GM12878 (cell line): ENCODE results near the gene TBC1D25. TPM values are rescaled to one million over a fixed set of nuclear protein-coding genes. Genes with fewer than 3 reads are reported as not detected.

ENCODE experiments used
- CBFB ChIP-seq: IDR thresholded peaks from 2 replicates; pipeline ENCODE4 v1.6.1; 2016; ENCODE audit warnings: antibody characterized with exemption, low read depth
- CHD2 ChIP-seq: IDR thresholded peaks from 2 replicates; pipeline ENCODE4 v1.6.1; 2011; ENCODE audit warnings: low read depth, low read length, improper control_type of control experiment, borderline replicate concordance
- FOXM1 ChIP-seq: IDR thresholded peaks from 2 replicates; pipeline ENCODE4 v1.6.1; 2012; ENCODE audit warnings: low read depth, mild to moderate bottlenecking, inconsistent platforms, low read length, moderate library complexity
- IKZF1 ChIP-seq: fragments of 450-650 bp; conservative IDR thresholded peaks from 2 replicates; pipeline ENCODE4 v1.6.1; 2017; ENCODE audit warnings: antibody characterized with exemption, mild to moderate bottlenecking
- JUND ChIP-seq: IDR thresholded peaks from 2 replicates; pipeline ENCODE4 v1.6.1; 2012; ENCODE audit warnings: low read depth, mild to moderate bottlenecking, low read length, improper control_type of control experiment, moderate library complexity
- SMAD1 ChIP-seq: fragments of 450-650 bp; IDR thresholded peaks from 2 replicates; pipeline ENCODE4 v1.6.1; 2018; ENCODE audit warnings: mild to moderate bottlenecking, low read depth; ENCODE audit not compliant: partially characterized antibody
- TARDBP ChIP-seq: IDR thresholded peaks from 2 replicates; pipeline ENCODE4 v1.6.1; 2016; ENCODE audit warnings: borderline replicate concordance
- ZSCAN29 ChIP-seq: fragments of 450-650 bp; IDR thresholded peaks from 2 replicates; pipeline ENCODE4 v1.6.1; 2017; ENCODE audit warnings: mild to moderate bottlenecking, moderate library complexity
- polyA plus RNA-seq, 11 experiments: library from polyadenylated mRNA; depleted of rRNA in 4 of 11; unstranded in 6 of 11; stranded (reverse) in 5 of 11; fragments of >200 nt; fragmentation: Nextera tagmentation in 4 of 11; fragmentation: Illumina TruSeq in 1 of 11; extraction: Ambion mirVana in 4 of 11; extraction: Trizol in 1 of 11; gene quantifications; 1 replicate in 1 of 11; 2 replicates in 10 of 11; pipeline versions ENCODE4 v1.2.1 to v1.2.3, GENCODE V29; 2011 to 2016; ENCODE audit warnings: inconsistent platforms in 2 of 11, missing spikeins in 2 of 11, low read depth in 1 of 11
- total RNA-seq, 4 experiments: library from RNA; depleted of rRNA in 3 of 4; stranded (reverse); fragments of >200 nt in 3 of 4; fragmentation: Illumina TruSeq in 1 of 4; extraction: Trizol in 1 of 4; gene quantifications; 2 replicates each; pipeline versions ENCODE4 v1.2.1 to v1.2.3, GENCODE V29; 2013 to 2021
- TF ChIP-seq, protein P1 (sequence below): fragments of 450-650 bp; IDR thresholded peaks from 2 replicates; pipeline ENCODE4 v1.6.1; 2017; ENCODE audit warnings: mild to moderate bottlenecking, low read depth, inconsistent platforms; ENCODE audit not compliant: poor library complexity, severe bottlenecking
- TF ChIP-seq, protein P2 (sequence below): IDR thresholded peaks from 2 replicates; pipeline ENCODE4 v1.6.1; 2012; ENCODE audit warnings: low read depth, low read length, improper control_type of control experiment
- TF ChIP-seq, protein P3 (sequence below): IDR thresholded peaks from 2 replicates; pipeline ENCODE4 v1.6.1; 2012; ENCODE audit warnings: low read length, inconsistent platforms
- TF ChIP-seq, protein P4 (sequence below): IDR thresholded peaks from 2 replicates; pipeline ENCODE4 v1.6.1; 2011; ENCODE audit warnings: mild to moderate bottlenecking, low read depth, low read length, moderate library complexity; ENCODE audit not compliant: insufficient replicate concordance
- TF ChIP-seq, protein P5 (sequence below): fragments of 450-650 bp; IDR thresholded peaks from 2 replicates; pipeline ENCODE4 v1.6.1; 2017; ENCODE audit warnings: mild to moderate bottlenecking, moderate library complexity

The TBC1D25 gene
- total and polyA plus RNA-seq, 10 of the 15 experiments (the other 5 are each of a cell fraction or from before 2014, with no cell fraction given) = 0.79 to 17.3 (median 10.0) TPM

- TF ChIP-seq, protein P1, sequence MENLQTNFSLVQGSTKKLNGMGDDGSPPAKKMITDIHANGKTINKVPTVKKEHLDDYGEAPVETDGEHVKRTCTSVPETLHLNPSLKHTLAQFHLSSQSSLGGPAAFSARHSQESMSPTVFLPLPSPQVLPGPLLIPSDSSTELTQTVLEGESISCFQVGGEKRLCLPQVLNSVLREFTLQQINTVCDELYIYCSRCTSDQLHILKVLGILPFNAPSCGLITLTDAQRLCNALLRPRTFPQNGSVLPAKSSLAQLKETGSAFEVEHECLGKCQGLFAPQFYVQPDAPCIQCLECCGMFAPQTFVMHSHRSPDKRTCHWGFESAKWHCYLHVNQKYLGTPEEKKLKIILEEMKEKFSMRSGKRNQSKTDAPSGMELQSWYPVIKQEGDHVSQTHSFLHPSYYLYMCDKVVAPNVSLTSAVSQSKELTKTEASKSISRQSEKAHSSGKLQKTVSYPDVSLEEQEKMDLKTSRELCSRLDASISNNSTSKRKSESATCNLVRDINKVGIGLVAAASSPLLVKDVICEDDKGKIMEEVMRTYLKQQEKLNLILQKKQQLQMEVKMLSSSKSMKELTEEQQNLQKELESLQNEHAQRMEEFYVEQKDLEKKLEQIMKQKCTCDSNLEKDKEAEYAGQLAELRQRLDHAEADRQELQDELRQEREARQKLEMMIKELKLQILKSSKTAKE = peak; percentile 68
- TF ChIP-seq TARDBP (no peak), FOXM1 (peak; percentile 40; the same call in 1 of the 2 replicates), CBFB (peak; percentile 72; the same call in 1 of the 2 replicates), SMAD1 (no peak), IKZF1 (no peak), CHD2 (no peak), JUND (no peak), ZSCAN29 (no peak)
- TF ChIP-seq, protein P2, sequence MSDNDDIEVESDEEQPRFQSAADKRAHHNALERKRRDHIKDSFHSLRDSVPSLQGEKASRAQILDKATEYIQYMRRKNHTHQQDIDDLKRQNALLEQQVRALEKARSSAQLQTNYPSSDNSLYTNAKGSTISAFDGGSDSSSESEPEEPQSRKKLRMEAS = no peak
- TF ChIP-seq, protein P3, sequence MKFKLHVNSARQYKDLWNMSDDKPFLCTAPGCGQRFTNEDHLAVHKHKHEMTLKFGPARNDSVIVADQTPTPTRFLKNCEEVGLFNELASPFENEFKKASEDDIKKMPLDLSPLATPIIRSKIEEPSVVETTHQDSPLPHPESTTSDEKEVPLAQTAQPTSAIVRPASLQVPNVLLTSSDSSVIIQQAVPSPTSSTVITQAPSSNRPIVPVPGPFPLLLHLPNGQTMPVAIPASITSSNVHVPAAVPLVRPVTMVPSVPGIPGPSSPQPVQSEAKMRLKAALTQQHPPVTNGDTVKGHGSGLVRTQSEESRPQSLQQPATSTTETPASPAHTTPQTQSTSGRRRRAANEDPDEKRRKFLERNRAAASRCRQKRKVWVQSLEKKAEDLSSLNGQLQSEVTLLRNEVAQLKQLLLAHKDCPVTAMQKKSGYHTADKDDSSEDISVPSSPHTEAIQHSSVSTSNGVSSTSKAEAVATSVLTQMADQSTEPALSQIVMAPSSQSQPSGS = peak; percentile 45; the same call in 1 of the 2 replicates
- TF ChIP-seq, protein P4, sequence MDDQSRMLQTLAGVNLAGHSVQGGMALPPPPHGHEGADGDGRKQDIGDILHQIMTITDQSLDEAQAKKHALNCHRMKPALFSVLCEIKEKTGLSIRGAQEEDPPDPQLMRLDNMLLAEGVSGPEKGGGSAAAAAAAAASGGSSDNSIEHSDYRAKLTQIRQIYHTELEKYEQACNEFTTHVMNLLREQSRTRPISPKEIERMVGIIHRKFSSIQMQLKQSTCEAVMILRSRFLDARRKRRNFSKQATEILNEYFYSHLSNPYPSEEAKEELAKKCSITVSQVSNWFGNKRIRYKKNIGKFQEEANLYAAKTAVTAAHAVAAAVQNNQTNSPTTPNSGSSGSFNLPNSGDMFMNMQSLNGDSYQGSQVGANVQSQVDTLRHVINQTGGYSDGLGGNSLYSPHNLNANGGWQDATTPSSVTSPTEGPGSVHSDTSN = no peak
- TF ChIP-seq, protein P5, sequence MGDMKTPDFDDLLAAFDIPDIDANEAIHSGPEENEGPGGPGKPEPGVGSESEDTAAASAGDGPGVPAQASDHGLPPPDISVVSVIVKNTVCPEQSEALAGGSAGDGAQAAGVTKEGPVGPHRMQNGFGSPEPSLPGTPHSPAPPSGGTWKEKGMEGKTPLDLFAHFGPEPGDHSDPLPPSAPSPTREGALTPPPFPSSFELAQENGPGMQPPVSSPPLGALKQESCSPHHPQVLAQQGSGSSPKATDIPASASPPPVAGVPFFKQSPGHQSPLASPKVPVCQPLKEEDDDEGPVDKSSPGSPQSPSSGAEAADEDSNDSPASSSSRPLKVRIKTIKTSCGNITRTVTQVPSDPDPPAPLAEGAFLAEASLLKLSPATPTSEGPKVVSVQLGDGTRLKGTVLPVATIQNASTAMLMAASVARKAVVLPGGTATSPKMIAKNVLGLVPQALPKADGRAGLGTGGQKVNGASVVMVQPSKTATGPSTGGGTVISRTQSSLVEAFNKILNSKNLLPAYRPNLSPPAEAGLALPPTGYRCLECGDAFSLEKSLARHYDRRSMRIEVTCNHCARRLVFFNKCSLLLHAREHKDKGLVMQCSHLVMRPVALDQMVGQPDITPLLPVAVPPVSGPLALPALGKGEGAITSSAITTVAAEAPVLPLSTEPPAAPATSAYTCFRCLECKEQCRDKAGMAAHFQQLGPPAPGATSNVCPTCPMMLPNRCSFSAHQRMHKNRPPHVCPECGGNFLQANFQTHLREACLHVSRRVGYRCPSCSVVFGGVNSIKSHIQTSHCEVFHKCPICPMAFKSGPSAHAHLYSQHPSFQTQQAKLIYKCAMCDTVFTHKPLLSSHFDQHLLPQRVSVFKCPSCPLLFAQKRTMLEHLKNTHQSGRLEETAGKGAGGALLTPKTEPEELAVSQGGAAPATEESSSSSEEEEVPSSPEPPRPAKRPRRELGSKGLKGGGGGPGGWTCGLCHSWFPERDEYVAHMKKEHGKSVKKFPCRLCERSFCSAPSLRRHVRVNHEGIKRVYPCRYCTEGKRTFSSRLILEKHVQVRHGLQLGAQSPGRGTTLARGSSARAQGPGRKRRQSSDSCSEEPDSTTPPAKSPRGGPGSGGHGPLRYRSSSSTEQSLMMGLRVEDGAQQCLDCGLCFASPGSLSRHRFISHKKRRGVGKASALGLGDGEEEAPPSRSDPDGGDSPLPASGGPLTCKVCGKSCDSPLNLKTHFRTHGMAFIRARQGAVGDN = no peak
- TF ChIP-seq, all 136 proteins: peak for 10
Observed at GRCh38 chrX:48541140-48541814, 1.8 kb downstream of the TBC1D25 start (continued).
